Measurements from ENCODE around the gene RELCH.

- no peak for TF ChIP-seq POLR2A (IDR thresholded peaks at IDR 0.05)
- no peak for TF ChIP-seq CTCF (IDR thresholded peaks at IDR 0.05)
These were observed 139.7 kb downstream of the RELCH start for GRCh38 chr18:62326646-62327348.
